PFSK-1 (cell line): ENCODE measurements around the gene ATP8A1.

ENCODE experiments used
- FOXP2 ChIP-seq: optimal IDR thresholded peaks from 2 replicates; pipeline ENCODE3; 2011; ENCODE audit warnings: borderline replicate concordance, control low read depth, inconsistent platforms; ENCODE audit not compliant: insufficient read depth; ENCODE audit errors: extremely low read length, extremely low read depth
- POLR2AphosphoS5 ChIP-seq: IDR thresholded peaks from 2 replicates; pipeline ENCODE4 v1.6.1; 2012; ENCODE audit warnings: low read depth, mild to moderate bottlenecking, control low read depth, low read length, moderate library complexity
- REST ChIP-seq, 2 experiments: IDR thresholded peaks; 2 replicates each; pipeline versions ENCODE4 v1.6.1 to v1.8.0; 2011 to 2012; ENCODE audit warnings: low read depth in 2 of 2, low read length in 2 of 2, control low read depth in 1 of 2, inconsistent platforms in 1 of 2, mild to moderate bottlenecking in 1 of 2, moderate library complexity in 1 of 2; ENCODE audit not compliant: insufficient read depth in 1 of 2
- SIN3A ChIP-seq: IDR thresholded peaks from 2 replicates; pipeline ENCODE4 v1.6.1; 2012; ENCODE audit warnings: mild to moderate bottlenecking, low read length, moderate library complexity, borderline replicate concordance; ENCODE audit not compliant: insufficient read depth
- TAF1 ChIP-seq: IDR thresholded peaks from 2 replicates; pipeline ENCODE4 v1.6.1; 2012; ENCODE audit warnings: low read length, control low read depth, borderline replicate concordance; ENCODE audit not compliant: insufficient read depth

The ATP8A1 gene

GRCh38 chr4:42653626-42654560, 3.0 kb downstream of the ATP8A1 start:
- no peak for TF ChIP-seq FOXP2
- no peak for TF ChIP-seq SIN3A
- no peak for TF ChIP-seq TAF1

- no peak for TF ChIP-seq FOXP2
- no peak for TF ChIP-seq SIN3A
- TF ChIP-seq POLR2AphosphoS5 = no peak
- no peak for TF ChIP-seq REST (IDR thresholded peaks at IDR 0.05; ENCODE audit: insufficient read depth in 1 of 2, low read depth in 2 of 2, low read length in 2 of 2)
- TF ChIP-seq TAF1 = no peak
These were observed 7.0 kb downstream of the ATP8A1 start for GRCh38 chr4:42649870-42650269.

- TF ChIP-seq FOXP2 = no peak
- no peak for TF ChIP-seq POLR2AphosphoS5
- TF ChIP-seq SIN3A = no peak
- TF ChIP-seq REST (IDR thresholded peaks at IDR 0.05; ENCODE audit: insufficient read depth in 1 of 2, low read depth in 2 of 2, low read length in 2 of 2) = no peak
- no peak for TF ChIP-seq TAF1
These were observed 9.8 kb downstream of the ATP8A1 start for GRCh38 chr4:42646999-42647541.

- TF ChIP-seq REST (IDR thresholded peaks at IDR 0.05; ENCODE audit: insufficient read depth in 1 of 2, low read depth in 2 of 2, low read length in 2 of 2) (no peak), FOXP2 (no peak), TAF1 (no peak), POLR2AphosphoS5 (no peak), SIN3A (no peak)
These were observed 10.7 kb downstream of the ATP8A1 start for GRCh38 chr4:42646013-42646784.

GRCh38 chr4:42644897-42645296, 12.0 kb downstream of the ATP8A1 start:
- TF ChIP-seq SIN3A (no peak), FOXP2 (no peak), TAF1 (no peak), POLR2AphosphoS5 (no peak), REST (IDR thresholded peaks at IDR 0.05; ENCODE audit: insufficient read depth in 1 of 2, low read depth in 2 of 2, low read length in 2 of 2) (no peak)
